Measurements from ENCODE around the gene FYTTD1. TPM values are rescaled to one million over a fixed set of nuclear protein-coding genes. Genes with fewer than 3 reads are reported as not detected.

FYTTD1 gene
- total RNA-seq, 1 experiment from 2014 or later, result 62.4 TPM

DNA sequence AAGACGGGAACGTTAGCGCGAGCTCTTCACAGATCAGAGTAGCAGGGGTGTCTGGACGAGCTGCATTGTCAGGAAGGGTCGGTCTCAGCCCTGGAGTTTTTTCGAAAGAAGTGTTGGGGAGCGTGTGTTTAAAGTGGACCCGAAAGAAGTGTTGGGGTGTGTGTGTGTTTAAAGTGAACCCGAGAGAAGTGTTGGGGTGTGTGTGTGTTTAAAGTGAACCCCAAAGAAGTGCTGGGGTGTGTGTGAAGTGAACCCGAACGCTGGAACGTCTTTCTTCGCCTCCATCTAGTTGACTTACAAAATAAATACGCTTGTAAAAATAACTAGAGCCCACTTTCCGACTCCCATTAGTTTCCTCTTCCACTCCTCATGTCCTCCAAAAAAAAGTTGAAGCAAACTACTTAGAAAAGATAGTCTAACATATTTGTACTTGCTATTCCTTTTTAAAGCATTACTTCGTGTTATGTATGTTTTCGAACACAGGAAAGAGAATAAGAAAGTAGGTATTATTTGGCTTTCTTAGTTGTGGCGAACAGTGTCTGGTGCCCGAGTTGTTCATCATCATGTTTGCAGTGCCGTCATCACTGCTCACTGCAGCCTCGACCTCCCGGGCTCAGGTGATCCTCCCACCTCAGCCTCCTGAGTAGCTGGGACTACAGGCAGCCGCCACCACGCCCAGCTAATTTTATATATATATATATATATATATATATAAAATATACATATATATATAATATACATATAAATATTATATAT lies 42.4 kb downstream of the FYTTD1 start:
- peak; percentile 54 for DNase-seq (ENCODE audit: low read depth)

DNA sequence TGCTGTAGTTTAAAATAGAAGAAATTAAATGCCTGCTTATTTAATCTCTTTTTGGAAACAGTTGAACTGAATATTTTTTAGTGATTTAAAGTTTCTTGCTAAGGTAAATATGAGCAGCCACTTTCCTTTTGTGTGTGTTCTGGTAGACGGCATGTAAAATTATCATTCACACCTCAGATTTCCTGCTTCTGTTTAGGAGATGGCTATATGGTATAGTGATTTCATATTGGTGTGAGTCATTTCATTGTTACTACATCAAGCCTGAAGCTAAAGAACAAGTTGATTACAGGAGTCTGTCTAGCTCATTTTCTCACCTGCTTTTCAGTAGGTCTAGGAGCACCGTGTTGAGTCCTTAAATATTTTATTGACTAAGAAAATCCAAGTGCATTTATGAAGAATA lies 43.6 kb downstream of the FYTTD1 start:
- DNase-seq (ENCODE audit: low read depth), result peak; percentile 37

DNA sequence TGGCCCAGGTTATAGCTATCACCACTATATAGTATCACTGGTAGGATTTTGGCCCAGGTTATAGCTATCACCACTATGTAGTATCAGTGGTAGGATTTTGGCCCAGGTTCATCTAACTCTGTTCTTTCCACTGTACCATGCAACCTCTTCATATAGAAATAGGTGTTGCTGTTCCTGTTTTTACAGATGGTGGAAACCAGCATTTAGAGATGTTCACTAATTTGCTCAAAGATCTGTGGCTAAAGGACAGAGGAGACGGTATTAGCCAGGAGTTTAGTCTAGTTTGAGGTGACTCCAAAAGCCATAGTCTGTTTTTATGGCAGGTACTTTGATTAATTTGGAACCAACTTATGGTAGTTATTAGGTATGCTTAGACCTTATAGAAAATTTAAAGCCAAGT lies 44.4 kb downstream of the FYTTD1 start:
- DNase-seq (ENCODE audit: low read depth), result no peak

DNA sequence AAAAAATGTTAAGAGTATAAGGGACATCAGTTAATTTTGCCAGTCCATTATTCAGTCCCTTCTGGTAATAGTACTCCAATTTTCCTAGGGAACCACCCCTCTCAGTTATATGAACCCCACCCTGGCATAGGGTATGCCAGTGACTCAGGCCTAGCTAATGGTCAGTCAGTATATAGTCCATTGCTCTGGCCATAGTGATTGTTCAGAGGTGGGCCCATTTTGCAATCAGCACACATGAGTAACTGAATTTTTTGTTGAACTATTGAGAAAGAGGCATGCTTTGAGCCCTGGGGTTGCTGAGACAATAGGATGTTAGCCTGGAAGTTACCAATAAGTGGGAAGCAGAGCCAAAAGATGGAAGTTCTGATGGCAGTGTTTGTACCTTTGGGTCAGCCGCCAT lies 45.5 kb downstream of the FYTTD1 start:
- peak; percentile 36 for DNase-seq (ENCODE audit: low read depth)

DNA sequence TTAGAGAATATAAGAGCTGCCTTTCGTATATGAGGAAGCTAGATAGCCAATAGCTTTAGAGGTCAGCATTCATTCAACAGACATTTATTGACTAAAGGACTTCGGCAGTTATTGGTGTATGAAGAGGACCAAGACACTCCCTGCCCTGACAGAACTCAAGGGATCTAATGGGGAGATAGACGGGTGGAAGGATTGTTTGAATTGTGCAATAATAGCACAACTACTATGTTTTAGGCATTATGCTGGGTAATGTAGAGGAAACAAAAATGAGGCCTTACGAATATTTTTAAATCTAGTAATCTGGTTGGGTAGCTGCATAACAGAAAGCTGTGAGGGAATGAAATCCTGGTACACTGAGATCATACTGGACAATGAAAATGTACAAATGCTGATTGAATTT lies 46.4 kb downstream of the FYTTD1 start:
- no peak for DNase-seq (ENCODE audit: low read depth)

DNA sequence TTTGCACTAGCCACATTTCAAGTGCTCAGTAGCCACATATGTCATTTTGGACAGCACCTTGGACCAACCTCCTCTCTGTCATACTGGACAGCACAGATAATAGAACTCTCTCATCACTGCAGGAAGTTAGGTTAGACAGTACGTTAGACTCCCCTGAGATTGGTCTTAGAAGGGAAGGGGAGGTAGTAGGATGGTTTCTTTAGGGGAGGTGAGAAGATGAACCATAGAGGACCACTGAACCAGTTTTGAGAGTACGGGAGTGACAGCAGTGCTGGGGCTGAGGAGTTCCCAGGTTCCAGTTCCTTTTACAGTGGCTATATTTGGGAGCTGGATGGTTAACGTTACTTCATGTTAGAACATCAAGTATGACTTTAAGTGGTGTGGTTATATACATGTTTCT lies 49.2 kb downstream of the FYTTD1 start:
- DNase-seq (ENCODE audit: low read depth), result no peak

DNA sequence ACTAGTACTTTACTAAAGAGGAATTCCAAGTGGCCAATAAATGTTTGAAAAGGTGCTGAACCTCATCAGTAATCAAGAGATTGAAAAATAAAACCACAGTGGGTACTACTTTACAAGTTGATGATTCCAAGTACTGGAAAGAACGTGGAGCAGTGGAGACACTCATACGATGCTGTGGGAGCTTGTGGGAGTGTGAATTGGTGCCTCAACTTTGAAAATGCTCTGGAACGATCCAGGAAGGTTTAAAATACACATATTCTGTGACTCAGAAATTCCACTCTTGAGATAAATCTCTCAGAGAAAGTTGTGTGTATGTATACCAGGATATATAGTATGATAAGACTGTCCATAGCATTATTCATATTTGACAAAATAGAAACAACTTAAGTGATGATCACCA lies 50.7 kb downstream of the FYTTD1 start:
- DNase-seq (ENCODE audit: low read depth), result no peak

DNA sequence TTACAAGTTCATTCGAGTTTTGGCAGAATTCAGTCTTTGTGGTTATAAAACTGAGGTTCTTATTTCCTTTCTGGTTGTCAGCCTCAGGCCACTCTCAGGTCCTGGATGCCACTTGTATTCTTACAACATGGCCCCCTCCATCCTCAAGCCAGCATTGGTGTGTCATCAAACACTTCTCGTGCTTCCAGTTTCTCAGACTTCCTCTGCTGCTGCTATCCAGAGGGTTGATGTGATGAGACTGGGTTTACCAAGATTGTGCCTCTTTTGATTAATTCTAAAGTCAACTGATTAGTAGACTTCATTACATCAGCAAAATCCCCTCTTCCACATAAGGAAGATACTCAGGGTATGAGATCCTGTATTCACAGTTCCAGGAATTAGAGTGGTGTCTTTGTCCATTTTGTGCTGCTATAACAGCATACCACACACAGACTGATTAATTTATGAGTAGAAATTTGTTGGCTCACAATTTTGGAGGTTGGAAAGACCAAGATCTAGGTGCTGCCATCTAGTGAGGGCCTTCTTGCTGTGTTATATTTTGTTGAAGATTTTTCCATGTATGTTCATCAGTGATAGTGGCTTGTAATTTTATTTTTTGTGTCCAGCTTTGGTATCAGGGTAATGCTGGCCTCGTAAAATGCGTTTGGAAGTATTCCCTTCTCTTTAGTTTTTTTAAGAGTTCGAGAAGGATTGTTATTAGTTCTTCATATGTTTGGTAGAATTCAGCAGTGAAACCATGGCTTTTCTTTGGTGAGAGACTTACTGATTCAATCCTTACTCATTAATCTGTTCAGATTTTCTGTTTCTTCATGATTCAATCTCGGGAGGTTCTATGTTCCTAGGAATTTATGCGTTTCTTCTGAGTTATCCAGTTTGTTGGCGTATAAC lies 52.5 kb downstream of the FYTTD1 start:
- peak; percentile 96 for DNase-seq (ENCODE audit: low read depth)

DNA sequence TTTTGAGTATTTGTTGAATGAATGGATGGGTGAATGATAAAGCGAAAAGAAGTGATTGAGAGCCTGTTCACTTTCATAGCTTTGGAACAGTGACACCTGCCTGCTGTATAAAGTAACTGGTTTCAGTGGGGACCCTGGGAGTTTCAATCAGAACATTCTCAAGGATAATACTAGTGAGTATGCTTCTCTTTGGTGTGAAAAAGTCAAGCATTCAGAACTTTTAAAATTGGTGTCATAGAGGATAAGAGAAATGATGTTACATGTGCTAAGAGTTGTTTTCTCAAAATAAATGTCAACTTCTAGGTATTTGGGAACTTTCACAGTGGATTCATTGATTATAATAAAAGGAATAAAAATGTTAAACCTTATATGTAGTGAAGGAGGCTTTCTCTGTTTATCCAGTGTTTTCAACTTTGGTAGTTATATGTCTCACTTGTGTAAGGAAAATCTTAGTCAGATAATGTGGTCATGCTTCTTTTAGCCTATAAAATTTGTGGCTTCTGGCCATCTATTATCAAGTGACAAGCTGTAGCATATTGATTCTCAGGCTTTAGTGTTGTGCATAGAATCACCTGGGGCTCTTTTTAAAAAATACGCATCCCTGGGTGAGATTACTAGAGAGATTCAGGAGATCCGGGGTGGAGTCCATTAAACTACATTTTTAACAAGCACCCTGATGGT lies 53.2 kb downstream of the FYTTD1 start:
- DNase-seq (ENCODE audit: low read depth), result peak; percentile 42

DNA sequence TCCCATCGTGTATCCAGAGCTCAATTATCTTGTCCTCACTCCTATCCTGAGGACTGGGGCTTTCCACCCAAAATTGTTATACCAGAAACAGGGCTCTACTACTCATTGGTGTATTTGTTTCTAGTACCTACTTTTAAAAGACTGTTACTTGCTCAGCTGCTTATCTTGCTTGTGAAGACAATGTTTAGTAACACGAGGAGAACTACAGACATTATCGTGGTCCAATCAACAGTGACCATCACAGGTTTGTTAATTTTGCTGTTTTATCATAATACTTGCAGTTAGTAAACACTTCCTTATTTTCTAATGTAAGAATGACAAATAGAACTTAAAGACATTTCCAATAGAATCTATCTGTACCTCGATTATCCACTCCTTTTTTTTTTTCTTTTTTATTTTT lies 54.8 kb downstream of the FYTTD1 start:
- no peak for DNase-seq (ENCODE audit: low read depth)

DNA sequence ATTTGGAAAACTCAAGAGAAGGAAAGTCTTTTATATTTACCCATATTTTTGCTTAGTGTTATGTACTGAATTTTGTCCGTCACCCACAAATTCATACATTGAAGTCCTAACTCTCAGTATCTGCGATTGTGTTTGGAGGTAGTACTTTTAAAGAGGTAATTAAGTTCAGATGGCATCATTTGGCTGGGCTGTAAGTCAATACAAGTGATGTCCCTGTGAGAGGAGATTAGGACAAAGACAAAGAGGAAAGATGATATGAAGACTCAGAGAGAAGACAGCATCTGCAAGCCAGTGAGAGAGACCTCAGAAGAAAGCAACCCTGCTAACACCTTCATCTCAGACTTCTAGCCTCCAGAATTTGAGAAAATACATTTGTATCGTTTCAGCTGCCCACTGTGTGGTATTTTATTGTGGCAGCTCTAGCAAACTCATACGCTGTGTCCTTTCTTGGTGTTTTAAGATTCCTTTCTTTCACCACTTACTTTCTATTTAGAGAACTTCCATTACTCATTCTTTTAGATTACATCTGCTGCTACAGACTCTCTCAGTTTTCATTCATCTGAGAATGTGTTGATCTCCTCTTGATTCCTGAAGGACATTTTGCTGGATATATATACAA lies 58.4 kb downstream of the FYTTD1 start:
- peak; percentile 39 for DNase-seq (ENCODE audit: low read depth)

DNA sequence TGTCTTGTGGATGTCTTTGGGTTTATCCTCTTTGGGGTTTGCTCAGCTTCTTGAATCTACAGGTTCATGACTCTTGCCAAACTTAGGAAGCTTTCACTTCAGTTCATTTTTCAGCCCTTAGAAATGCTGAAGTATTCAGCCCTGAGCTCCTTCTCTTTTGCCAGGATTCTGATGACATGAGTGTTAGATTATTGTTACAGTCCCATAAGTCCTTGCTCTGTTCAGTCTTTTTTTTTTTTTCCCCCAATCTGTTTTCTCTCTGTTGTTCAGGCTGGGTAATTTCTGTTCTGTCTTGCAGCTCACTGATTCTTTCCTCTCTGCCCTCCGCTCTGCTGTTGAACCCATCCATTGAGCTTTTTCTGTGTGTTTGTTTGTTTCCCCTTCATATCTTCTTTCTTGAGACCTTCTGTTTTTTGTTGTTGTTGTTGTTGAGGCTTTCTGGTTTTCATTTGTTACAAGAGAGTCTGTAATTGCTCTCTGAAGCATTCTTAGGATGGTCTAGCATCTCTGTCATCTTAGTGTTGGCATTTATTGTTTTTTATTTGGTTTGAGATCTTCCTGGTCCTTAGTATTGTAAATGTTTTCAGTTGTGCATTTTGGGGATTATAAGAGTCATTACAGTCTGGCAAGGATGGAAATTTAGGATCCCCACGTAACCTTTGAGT lies 59.8 kb downstream of the FYTTD1 start:
- DNase-seq (ENCODE audit: low read depth), result peak; percentile 51

DNA sequence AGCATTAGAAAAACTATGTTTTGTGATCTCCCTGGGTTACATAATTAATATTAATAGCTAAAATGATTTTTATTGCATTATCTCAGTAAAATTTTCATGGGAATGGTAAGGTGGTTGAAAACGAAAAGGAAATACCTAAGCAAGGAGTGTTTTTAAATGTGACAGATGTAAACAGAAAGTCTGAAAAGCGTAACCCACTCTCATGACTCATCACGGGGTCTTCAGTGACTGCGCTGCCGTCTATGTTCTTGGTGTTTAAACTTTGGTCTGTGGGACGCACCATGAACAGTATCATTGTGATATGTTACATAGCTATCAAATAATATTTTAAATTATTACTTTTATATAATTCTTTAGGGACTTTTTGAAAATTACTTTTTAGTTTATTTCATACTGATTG lies 61.2 kb downstream of the FYTTD1 start:
- no peak for DNase-seq (ENCODE audit: low read depth)

DNA sequence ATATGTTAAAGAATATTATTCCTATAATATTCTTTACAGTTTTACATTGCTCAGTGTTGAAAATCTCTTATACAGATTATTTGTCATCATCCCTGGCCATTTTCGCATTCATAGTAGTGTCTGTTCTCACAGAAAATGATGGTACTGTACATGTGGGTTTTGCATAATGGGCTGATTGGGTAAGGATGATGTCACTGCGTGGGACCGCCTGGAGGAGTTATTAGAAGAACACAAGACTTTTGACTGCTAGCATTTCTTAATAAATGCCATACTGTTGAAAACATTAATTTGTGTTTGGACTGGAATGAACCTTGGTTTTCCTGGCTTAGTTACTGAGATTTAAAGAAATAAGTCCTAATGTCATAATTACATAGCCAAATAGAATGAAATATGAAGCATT lies 61.7 kb downstream of the FYTTD1 start:
- DNase-seq (ENCODE audit: low read depth), result peak; percentile 21

DNA sequence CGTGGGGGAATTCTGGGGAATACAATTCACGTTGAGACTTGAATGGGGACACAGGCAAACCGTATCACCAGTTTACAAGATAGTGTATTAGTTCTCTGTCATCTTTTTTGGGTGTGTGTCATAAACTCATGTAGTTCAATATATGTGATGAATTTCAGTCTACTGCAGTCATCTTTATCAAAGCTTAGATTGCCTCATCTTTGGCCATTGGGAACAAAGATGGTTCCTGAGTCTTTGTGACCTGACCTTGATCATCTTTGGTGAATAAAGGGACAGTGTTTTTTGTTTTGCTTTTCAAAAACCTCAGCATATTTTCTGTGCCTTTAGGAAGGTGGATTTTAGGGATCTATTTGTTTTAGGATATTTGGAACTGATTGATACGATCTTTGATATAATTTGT lies 64.7 kb downstream of the FYTTD1 start:
- no peak for DNase-seq (ENCODE audit: low read depth)

DNA sequence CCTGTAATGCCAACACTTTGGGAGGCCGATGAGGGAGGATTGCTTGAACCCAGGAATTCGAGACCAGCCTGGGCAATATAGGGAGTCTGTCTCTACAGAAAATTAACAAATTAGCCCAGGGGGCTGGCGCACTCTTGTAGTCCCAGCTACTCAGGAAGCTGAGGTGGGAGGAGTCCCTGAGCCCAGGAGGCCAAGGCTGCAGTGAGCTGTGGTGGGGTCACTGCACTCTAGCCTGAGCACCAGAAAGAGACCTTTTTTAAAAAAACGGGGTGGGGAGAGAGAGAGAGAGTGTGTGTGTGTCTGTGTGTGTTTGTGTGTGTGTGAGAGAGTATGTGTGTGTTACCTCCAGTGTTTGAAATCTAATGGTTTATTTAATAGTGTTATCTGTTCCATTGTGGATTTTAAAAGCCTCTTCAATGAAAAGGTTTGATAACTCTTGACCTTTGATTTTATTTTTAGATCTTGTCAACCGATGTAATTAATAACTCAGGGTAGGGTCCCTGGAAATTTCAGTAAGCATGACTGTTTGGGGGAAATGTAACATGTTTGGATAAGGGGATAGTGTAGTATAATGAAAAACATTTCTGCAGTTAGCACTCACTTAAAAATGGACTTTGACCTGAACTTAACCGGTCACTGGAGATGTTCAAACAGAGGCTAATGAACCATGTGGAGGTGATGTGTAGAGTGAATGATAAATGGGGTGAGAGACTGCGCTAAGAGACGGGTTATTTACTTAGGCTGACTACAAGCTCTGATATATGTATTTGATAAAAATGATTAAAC lies 71.1 kb downstream of the FYTTD1 start:
- DNase-seq (ENCODE audit: low read depth), result no peak

DNA sequence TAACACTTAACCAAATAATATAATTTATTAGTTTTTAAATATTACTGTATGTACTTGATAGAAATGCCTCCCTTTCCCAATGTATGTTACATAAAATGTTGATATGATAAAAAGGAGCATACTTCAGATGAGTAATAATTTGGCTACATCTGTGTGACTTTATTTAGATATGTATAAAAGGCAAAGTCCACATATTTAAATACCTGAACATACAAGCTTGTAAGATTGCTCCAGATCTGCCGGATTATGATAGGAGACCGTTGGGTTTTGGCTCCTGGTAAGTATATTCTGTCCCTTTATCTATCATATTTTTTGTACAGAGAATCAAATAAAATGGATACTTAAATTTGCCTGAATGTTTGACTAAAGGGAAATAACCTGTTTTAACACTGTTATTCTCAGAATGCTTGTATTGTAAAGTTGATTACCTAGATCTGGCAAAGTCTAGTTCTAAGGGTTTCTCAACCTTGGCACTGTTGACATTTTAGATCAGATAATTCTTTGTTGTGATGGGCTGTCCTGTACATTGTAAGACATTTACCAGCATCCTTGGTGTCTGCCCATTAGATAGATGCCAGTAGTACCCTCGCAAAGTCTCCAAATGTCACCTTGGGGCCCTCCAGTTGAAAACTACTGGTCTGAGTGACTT lies 79.8 kb downstream of the FYTTD1 start:
- DNase-seq (ENCODE audit: low read depth), result no peak

DNA sequence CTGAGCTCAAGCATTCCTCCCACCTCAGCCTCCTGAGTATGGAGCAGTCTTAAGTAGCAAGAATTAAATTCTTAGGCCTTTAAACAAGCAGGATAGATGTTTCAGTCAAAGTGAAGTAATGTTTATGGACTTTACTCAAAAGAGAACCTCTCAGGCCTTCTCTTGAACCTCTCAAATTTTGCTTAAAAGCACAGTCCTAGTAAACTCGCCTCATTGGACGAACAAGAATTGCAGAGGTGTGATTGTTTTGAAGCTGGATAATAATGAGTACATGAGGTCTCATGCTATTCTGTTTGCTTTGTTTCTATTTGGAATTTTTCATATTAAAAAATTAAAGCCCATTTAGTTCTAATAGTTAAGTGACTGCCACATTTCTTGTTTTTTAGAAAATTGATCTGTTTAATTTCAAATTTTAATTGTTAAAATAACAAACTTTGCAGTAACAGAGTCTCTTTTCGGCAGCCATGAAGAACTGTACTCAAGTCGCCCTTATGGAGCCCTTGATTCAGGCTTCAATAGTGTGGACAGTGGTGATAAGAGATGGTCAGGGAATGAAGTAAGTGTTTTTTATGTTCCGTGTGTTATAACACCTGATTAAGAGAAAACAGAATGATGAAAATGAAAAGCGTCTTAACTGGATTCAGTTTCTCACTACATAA lies 80.8 kb downstream of the FYTTD1 start:
- DNase-seq (ENCODE audit: low read depth), result no peak

DNA sequence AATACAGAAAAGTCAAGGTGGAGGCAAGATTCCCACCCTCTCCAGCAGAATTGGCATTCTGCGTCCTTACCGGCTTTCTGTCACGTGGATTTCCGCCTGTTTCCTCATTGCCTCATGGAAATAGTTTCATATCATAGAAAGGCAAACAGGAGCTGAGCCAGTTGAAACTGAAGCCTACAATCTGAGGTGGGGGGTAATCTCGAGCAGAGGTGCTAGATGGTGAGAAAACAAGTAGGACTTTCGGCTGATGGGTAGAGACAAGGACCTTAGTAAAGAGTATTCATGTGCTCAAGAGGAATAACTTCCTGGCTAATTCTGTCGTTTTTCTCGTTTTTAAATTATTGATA lies 81.3 kb downstream of the FYTTD1 start:
- no peak for DNase-seq (ENCODE audit: low read depth)
